NCI-H1105 (cell line): Measurements from ENCODE around the gene THSD4.
A peak's percentile ranks its signal among the peaks of the same experiment; 100 is the strongest.

Experiments used
- DNase-seq: peaks from one replicate; lab custom pipeline; 2025; lab: John Stamatoyannopoulos, UW

THSD4 gene

GRCh38 chr15:71585159-71585558 is 469.9 kb downstream of the THSD4 start:
- no peak for DNase-seq

- no peak for DNase-seq
Observed at GRCh38 chr15:71586463-71586862, 471.2 kb downstream of the THSD4 start.

GRCh38 chr15:71588746-71589145 is 473.5 kb downstream of the THSD4 start:
- DNase-seq = no peak

- DNase-seq = no peak
Observed at GRCh38 chr15:71591057-71591456, 475.8 kb downstream of the THSD4 start.

GRCh38 chr15:71592203-71592602 is 476.9 kb downstream of the THSD4 start:
- DNase-seq = no peak

- DNase-seq = no peak
Observed at GRCh38 chr15:71595846-71596553, 480.7 kb downstream of the THSD4 start.

- no peak for DNase-seq
Observed at GRCh38 chr15:71596672-71597071, 481.4 kb downstream of the THSD4 start.

GRCh38 chr15:71597126-71597525 is 481.9 kb downstream of the THSD4 start:
- no peak for DNase-seq

- no peak for DNase-seq
Observed at GRCh38 chr15:71597637-71598036, 482.4 kb downstream of the THSD4 start.

GRCh38 chr15:71598741-71599140 is 483.5 kb downstream of the THSD4 start:
- no peak for DNase-seq

- DNase-seq = no peak
Observed at GRCh38 chr15:71599418-71600151, 484.3 kb downstream of the THSD4 start.

- DNase-seq = no peak
Observed at GRCh38 chr15:71600237-71600636, 485.0 kb downstream of the THSD4 start.

- DNase-seq = no peak
Observed at GRCh38 chr15:71601038-71601834, 486.0 kb downstream of the THSD4 start.

GRCh38 chr15:71603379-71603778 is 488.1 kb downstream of the THSD4 start:
- no peak for DNase-seq

GRCh38 chr15:71607383-71607782 is 492.1 kb downstream of the THSD4 start:
- DNase-seq = no peak

- DNase-seq = no peak
Observed at GRCh38 chr15:71610728-71611552, 495.7 kb downstream of the THSD4 start.

- no peak for DNase-seq
Observed at GRCh38 chr15:71611553-71612396, 496.5 kb downstream of the THSD4 start.

- DNase-seq = no peak
Observed at GRCh38 chr15:71612397-71612722, 497.1 kb downstream of the THSD4 start.

- peak; percentile 20 for DNase-seq
Observed at GRCh38 chr15:71612869-71613268, 497.6 kb downstream of the THSD4 start.

- no peak for DNase-seq
Observed at GRCh38 chr15:71623111-71623510, 507.8 kb downstream of the THSD4 start.

GRCh38 chr15:71626596-71627088 is 511.4 kb downstream of the THSD4 start:
- no peak for DNase-seq
